ENCODE data around the gene ADAMTS20.

Gene ADAMTS20

GRCh38 chr12:43333644-43334043 lies 218.4 kb downstream of the ADAMTS20 start:
- intact Hi-C loops (cut with micrococcal nuclease), result no loop called here
- H3K27ac Mint-ChIP-seq, result no peak overlapping the region
- no peaks in the 10 kb centered on the region for H3K4me1 Mint-ChIP-seq (ENCODE audit: low read depth)
- H3K4me3 Mint-ChIP-seq, result no peak overlapping the region
- no peaks in the 10 kb centered on the region for H3K36me3 Mint-ChIP-seq (ENCODE audit: low read depth)
- H3K27me3 Mint-ChIP-seq, result no peaks in the 10 kb centered on the region
- peaks cover 1% of the 10 kb centered on the region for H3K9me3 Mint-ChIP-seq

- Mint-ChIP-seq H3K27me3 (no peaks in the 10 kb centered on the region), H3K4me3 (no peak overlapping the region), H3K9me3 (peaks cover 6% of the 10 kb centered on the region), H3K36me3 (ENCODE audit: low read depth) (no peaks in the 10 kb centered on the region), H3K27ac (no peak overlapping the region), H3K4me1 (ENCODE audit: low read depth) (no peaks in the 10 kb centered on the region)
- intact Hi-C loops (cut with micrococcal nuclease), result no loop called here
These were observed 218.9 kb downstream of the ADAMTS20 start for GRCh38 chr12:43332977-43333640.

GRCh38 chr12:43331935-43332334 lies 220.1 kb downstream of the ADAMTS20 start:
- no peak overlapping the region for H3K27ac Mint-ChIP-seq
- H3K36me3 Mint-ChIP-seq (ENCODE audit: low read depth), result no peaks in the 10 kb centered on the region
- H3K4me3 Mint-ChIP-seq, result no peak overlapping the region
- no peaks in the 10 kb centered on the region for H3K27me3 Mint-ChIP-seq
- no peaks in the 10 kb centered on the region for H3K4me1 Mint-ChIP-seq (ENCODE audit: low read depth)
- intact Hi-C loops (cut with micrococcal nuclease), result no loop called here
- H3K9me3 Mint-ChIP-seq, result peaks cover 8% of the 10 kb centered on the region

- Mint-ChIP-seq H3K9me3 (peaks cover 13% of the 10 kb centered on the region), H3K4me1 (ENCODE audit: low read depth) (no peaks in the 10 kb centered on the region), H3K36me3 (ENCODE audit: low read depth) (no peaks in the 10 kb centered on the region), H3K27ac (no peak overlapping the region), H3K4me3 (no peak overlapping the region), H3K27me3 (no peaks in the 10 kb centered on the region)
- intact Hi-C loops (cut with micrococcal nuclease), result no loop called here
These were observed 222.6 kb downstream of the ADAMTS20 start for GRCh38 chr12:43329375-43329774.

- Mint-ChIP-seq H3K27ac (no peak overlapping the region), H3K4me3 (no peak overlapping the region), H3K9me3 (peaks cover 31% of the 10 kb centered on the region), H3K36me3 (ENCODE audit: low read depth) (no peaks in the 10 kb centered on the region), H3K27me3 (no peaks in the 10 kb centered on the region), H3K4me1 (ENCODE audit: low read depth) (no peaks in the 10 kb centered on the region)
- intact Hi-C loops (cut with micrococcal nuclease), result no loop called here
These were observed 226.2 kb downstream of the ADAMTS20 start for GRCh38 chr12:43325786-43326185.

- H3K27ac Mint-ChIP-seq, result no peak overlapping the region
- H3K27me3 Mint-ChIP-seq, result no peaks in the 10 kb centered on the region
- H3K36me3 Mint-ChIP-seq (ENCODE audit: low read depth), result no peaks in the 10 kb centered on the region
- H3K9me3 Mint-ChIP-seq, result peaks cover 23% of the 10 kb centered on the region
- no peak overlapping the region for H3K4me3 Mint-ChIP-seq
- intact Hi-C loops (cut with micrococcal nuclease), result no loop called here
- H3K4me1 Mint-ChIP-seq (ENCODE audit: low read depth), result no peaks in the 10 kb centered on the region
These were observed 231.7 kb downstream of the ADAMTS20 start for GRCh38 chr12:43320281-43320680.

- Mint-ChIP-seq H3K27me3 (no peaks in the 10 kb centered on the region), H3K4me1 (ENCODE audit: low read depth) (no peaks in the 10 kb centered on the region)
These were observed 234.0 kb downstream of the ADAMTS20 start for GRCh38 chr12:43318021-43318420.

GRCh38 chr12:43317156-43317555 lies 234.8 kb downstream of the ADAMTS20 start:
- Mint-ChIP-seq H3K4me3 (no peak overlapping the region), H3K36me3 (ENCODE audit: low read depth) (no peaks in the 10 kb centered on the region), H3K9me3 (peaks cover 6% of the 10 kb centered on the region), H3K27ac (no peak overlapping the region), H3K27me3 (no peaks in the 10 kb centered on the region), H3K4me1 (ENCODE audit: low read depth) (no peaks in the 10 kb centered on the region)
- intact Hi-C loops (cut with micrococcal nuclease), result no loop called here

More at GRCh38 chr12:43318021-43318420, 234.0 kb downstream of the ADAMTS20 start:
- Mint-ChIP-seq H3K27ac (no peak overlapping the region), H3K36me3 (ENCODE audit: low read depth) (no peaks in the 10 kb centered on the region), H3K9me3 (peaks cover 12% of the 10 kb centered on the region), H3K4me3 (no peak overlapping the region)
- intact Hi-C loops (cut with micrococcal nuclease), result no loop called here

GRCh38 chr12:43316520-43316919 lies 235.5 kb downstream of the ADAMTS20 start:
- no peak overlapping the region for H3K4me3 Mint-ChIP-seq
- no peaks in the 10 kb centered on the region for H3K4me1 Mint-ChIP-seq (ENCODE audit: low read depth)
- intact Hi-C loops (cut with micrococcal nuclease), result no loop called here
- no peaks in the 10 kb centered on the region for H3K27me3 Mint-ChIP-seq
- no peaks in the 10 kb centered on the region for H3K9me3 Mint-ChIP-seq
- no peaks in the 10 kb centered on the region for H3K36me3 Mint-ChIP-seq (ENCODE audit: low read depth)
- H3K27ac Mint-ChIP-seq, result no peak overlapping the region

- Mint-ChIP-seq H3K4me3 (no peak overlapping the region), H3K4me1 (ENCODE audit: low read depth) (no peaks in the 10 kb centered on the region), H3K9me3 (peaks cover 4% of the 10 kb centered on the region), H3K27ac (no peak overlapping the region), H3K36me3 (ENCODE audit: low read depth) (no peaks in the 10 kb centered on the region), H3K27me3 (no peaks in the 10 kb centered on the region)
- intact Hi-C loops (cut with micrococcal nuclease), result no loop called here
These were observed 236.0 kb downstream of the ADAMTS20 start for GRCh38 chr12:43315961-43316360.

- no peak overlapping the region for H3K4me3 Mint-ChIP-seq
- no peak overlapping the region for H3K27ac Mint-ChIP-seq
- no peaks in the 10 kb centered on the region for H3K4me1 Mint-ChIP-seq (ENCODE audit: low read depth)
- no peaks in the 10 kb centered on the region for H3K27me3 Mint-ChIP-seq
- H3K9me3 Mint-ChIP-seq, result peaks cover 10% of the 10 kb centered on the region
- intact Hi-C loops (cut with micrococcal nuclease), result no loop called here
- no peaks in the 10 kb centered on the region for H3K36me3 Mint-ChIP-seq (ENCODE audit: low read depth)
These were observed 239.0 kb downstream of the ADAMTS20 start for GRCh38 chr12:43312991-43313505.

GRCh38 chr12:43310596-43310995 lies 241.4 kb downstream of the ADAMTS20 start:
- Mint-ChIP-seq H3K27ac (no peak overlapping the region), H3K27me3 (no peaks in the 10 kb centered on the region), H3K9me3 (peaks cover 10% of the 10 kb centered on the region), H3K4me3 (no peak overlapping the region), H3K36me3 (ENCODE audit: low read depth) (no peaks in the 10 kb centered on the region), H3K4me1 (ENCODE audit: low read depth) (no peaks in the 10 kb centered on the region)
- intact Hi-C loops (cut with micrococcal nuclease), result no loop called here

- Mint-ChIP-seq H3K27me3 (no peaks in the 10 kb centered on the region), H3K9me3 (peaks cover 14% of the 10 kb centered on the region), H3K4me1 (ENCODE audit: low read depth) (no peaks in the 10 kb centered on the region), H3K36me3 (ENCODE audit: low read depth) (no peaks in the 10 kb centered on the region), H3K4me3 (no peak overlapping the region), H3K27ac (no peak overlapping the region)
- intact Hi-C loops (cut with micrococcal nuclease), result no loop called here
These were observed 242.0 kb downstream of the ADAMTS20 start for GRCh38 chr12:43309959-43310358.

GRCh38 chr12:43308776-43309175 lies 243.2 kb downstream of the ADAMTS20 start:
- Mint-ChIP-seq H3K4me3 (no peak overlapping the region), H3K9me3 (peaks cover 18% of the 10 kb centered on the region), H3K36me3 (ENCODE audit: low read depth) (no peaks in the 10 kb centered on the region), H3K27me3 (no peaks in the 10 kb centered on the region), H3K4me1 (ENCODE audit: low read depth) (no peaks in the 10 kb centered on the region), H3K27ac (no peak overlapping the region)
- intact Hi-C loops (cut with micrococcal nuclease), result no loop called here

- no peaks in the 10 kb centered on the region for H3K27me3 Mint-ChIP-seq
- no peak overlapping the region for H3K4me3 Mint-ChIP-seq
- H3K4me1 Mint-ChIP-seq (ENCODE audit: low read depth), result no peaks in the 10 kb centered on the region
- no peak overlapping the region for H3K27ac Mint-ChIP-seq
- intact Hi-C loops (cut with micrococcal nuclease), result no loop called here
- peaks cover 18% of the 10 kb centered on the region for H3K9me3 Mint-ChIP-seq
- no peaks in the 10 kb centered on the region for H3K36me3 Mint-ChIP-seq (ENCODE audit: low read depth)
These were observed 244.9 kb downstream of the ADAMTS20 start for GRCh38 chr12:43307126-43307525.
